GM19025 (cell line): ENCODE data around the gene SDK1.
A peak's percentile ranks its signal among the peaks of the same experiment; 100 is the strongest.
"Not testable (repeated sequence)": the region's sequence is repeated elsewhere in the genome, so short reads cannot be mapped to it uniquely, and the experiment has no call there.

ENCODE experiments used
- ATAC-seq: cut with Tn5 transposase; IDR thresholded peaks from one replicate; pipeline ENCODE4 v1.9.1; 2021; ENCODE audit warnings: mild to moderate bottlenecking, low read depth, moderate library complexity; ENCODE audit not compliant: unreplicated experiment

SDK1 gene

DNA sequence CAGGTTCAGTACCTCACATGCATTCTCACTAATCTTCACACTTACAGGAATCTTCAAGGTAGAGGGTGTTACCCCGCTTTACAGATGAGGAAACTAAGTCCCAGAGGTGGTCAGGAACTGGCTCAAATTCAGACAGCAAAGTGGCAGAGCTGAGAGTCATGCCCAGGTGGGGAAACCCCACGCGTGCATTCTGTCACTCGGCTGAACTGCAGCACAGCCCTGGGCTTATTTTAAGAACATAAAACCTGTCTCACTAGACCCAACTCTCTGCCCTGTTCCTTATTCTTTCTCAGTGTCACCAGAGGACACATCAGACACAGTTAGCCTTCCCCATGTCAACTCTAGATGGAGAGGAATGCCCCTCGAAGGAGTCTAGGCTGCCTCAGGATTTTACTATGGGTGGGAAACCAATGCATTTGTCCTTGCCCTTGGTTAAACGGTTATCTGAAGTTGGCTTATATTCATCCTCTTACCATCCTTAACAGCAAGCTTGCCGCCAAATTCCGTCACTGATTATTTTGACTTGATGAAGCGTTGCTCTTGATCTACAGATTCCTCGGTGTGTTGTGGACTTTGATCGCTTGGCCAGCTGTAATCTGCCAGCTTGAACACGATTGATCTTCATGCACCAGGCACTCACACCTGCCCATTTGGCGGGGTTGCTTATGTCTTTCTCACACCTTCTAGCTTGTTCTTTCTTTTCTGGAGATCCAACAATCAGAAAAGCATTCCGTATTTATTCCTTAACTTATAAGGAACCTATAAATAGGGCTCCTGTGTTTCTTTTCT is 627.9 kb downstream of the SDK1 start:
- ATAC-seq = no peak

DNA sequence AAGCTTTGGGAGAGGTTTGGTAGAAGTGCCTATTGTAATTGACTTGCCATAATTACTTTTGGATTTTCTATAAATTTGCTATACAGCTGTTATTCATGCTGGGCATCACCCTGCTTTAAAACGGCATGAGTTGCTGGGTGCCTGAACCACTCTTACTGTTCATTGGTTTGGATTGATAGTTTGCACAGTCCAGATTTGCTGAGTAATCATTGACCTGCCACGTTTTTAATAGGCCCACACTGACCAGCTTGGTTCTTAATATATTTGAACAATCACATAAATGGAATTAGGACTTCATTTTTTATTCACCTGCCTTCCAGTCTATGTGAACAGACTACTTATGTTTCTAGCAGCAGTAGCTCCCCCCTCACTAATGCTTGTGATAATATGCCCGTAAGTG is 630.8 kb downstream of the SDK1 start:
- ATAC-seq = no peak

DNA sequence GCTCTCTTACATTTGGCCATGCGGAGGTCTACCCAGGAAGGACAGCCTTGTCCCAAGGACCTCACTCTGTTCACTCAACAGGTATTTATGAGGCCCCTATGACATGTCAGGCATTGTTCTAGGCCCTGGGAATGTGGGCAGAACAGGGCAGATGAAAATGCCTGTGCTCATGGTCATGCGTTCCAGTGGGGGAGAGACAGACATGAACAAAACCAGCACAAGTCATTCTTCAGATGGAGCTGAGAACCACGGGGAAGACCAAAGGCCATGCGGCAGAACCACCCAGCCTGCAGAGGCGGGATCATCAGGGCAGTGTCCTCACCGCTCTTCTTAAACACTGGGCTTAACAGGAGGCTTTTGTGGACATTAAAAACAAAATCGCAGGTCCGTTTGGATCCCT is 636.1 kb downstream of the SDK1 start:
- no peak for ATAC-seq

DNA sequence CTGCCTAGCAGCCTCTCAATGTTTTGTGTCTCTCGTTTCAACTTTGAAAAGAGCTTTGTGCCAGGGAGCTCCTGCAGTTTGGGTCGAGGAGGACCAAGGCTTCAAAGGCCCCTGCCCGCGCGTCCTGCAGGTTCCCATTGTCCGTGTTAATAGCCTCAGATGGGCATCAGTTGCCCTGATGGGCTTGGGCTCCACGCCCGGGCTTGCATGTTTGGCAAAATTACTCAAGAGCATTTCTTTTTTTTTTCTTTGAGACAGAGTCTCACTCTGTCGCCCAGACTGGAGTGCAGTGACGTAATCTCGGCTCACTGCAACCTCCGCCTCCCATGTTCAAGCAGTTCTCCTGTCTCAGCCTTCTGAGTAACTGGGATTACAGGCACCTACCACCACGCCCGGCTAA is 636.6 kb downstream of the SDK1 start:
- no peak for ATAC-seq

DNA sequence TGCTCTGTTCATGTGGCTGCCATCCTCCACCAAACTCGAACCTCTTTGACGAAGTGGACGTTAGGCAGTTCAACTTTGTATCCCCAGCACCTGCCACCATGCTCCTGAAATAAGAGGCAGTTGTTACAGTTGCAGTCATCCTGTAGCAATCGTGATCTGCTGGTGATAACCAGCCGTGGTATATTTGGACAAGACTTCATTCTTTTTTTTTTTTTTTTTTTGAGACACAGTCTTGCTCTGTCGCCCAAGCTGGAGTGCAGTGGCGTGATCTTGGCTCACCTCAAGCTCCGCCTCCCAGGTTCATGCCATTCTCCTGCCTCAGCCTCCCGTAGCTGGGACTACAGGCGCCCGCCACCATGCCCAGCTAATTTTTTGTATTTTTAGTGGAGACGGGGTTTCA is 640.7 kb downstream of the SDK1 start:
- ATAC-seq = not testable (repeated sequence)

DNA sequence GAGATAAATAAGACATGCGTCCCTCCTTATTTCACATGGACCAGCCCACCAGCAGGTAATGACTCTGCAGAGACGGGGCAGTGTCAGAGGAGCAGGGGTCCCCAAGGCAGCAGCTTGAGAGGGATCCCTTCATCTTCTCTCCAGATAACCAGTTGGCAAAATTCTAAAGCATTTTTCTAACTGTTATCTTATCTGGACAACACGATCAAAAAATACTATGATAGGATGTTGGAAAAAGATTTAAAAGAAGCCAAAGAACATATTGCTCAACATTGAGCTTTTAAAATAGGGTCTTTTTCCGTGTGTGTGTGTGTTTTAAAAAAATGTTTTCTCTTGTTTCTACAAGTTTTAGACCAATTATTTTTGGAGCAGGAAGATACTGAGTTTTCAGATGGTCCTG is 641.2 kb downstream of the SDK1 start:
- no peak for ATAC-seq

DNA sequence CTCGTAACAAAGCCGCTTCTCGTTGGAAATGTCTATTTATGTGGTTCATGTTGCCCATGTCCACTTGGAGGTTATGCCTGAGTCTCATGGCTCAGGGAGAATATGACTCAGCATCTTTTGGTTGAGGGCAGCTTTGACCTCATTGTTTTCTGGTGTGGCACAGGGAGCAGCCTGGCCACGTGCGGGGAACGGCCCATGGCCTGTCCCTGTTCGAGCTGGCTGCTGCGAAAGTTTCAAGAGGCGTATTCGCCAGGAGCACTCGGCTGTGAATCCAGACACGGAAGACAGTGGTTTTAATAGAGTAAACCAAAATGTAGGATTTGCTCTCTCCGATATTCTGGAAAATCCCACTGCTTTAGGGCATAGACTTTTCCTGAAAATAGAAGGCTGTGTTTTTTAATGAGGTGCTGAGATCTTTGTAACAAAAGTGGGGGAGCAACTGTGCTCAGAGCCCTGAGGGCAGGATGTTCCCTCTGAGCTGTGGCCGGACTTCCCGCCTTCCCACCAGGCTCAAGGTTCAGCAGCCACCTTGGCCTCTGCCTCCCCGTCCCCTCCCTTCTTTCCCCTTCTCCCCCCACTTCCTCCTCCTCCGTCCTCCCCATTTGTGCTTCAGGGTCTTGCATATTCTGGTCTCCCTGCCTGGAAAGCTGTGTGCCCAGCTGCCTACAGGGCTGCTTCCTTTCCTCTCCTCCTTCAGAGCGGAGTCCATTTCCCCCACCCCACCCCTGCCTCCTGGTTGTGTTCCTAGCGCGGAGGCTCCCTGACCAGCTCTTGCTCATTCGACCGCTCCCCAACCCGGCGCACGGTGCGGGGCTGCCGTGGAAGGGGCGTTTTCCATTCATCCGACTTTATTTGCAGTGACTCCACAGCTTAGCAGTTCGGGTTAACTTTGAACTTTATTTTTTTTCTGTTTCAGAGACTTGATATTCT is 642.0 kb downstream of the SDK1 start:
- ATAC-seq = no peak

DNA sequence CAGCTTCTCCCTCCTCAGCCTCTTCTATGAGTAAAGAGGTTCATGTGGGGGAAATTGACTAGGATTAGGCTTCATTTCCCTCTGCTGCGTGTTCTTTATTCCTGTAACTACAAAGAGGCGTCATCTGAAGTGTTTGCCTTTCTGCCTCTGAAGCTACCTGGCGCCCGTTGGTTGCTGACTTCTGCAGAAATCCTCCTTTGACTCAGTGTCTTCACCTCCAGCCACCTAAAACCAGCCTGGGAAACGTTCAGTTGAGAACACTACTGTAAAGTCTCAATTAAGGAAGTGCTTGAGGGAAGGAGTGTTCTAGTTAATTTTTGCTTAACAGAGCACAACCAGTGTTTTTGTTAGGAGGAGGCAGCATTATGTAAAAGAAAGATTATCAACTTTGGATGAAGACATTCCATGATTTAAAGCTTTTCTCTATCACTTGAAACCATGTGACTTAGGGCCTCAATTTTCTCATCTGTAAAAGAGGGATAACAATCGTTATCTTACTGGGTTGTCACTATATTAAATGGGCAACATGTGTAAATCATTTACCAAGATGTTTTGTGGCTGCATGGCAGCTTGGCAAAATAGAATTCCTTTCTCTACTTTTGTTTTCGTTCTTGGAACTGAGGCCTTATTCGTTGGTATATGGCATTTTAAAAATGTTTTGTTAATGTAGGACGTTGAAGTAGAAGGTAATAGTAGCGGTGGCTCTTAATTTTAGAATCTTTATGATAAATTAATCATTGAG is 642.9 kb downstream of the SDK1 start:
- ATAC-seq = no peak

DNA sequence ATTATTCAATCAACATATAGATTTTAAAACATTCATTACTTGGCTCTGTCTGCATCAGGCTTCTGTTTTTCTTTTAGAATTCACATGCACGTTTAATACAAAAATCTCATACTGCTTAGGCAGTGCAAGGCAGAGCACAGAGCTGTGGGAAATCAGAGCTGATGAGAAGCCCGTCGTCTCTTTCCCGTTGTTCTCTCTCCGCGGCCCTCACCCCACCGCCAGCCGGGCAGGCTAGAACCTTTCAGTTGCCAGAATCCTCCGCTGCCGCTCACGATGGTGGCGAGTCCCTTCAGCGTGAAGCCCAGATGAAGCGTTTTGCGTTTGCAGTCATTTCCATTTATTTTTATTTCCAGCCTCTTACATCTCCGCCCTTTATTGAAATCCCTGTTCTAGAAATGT is 648.2 kb downstream of the SDK1 start:
- ATAC-seq = no peak

DNA sequence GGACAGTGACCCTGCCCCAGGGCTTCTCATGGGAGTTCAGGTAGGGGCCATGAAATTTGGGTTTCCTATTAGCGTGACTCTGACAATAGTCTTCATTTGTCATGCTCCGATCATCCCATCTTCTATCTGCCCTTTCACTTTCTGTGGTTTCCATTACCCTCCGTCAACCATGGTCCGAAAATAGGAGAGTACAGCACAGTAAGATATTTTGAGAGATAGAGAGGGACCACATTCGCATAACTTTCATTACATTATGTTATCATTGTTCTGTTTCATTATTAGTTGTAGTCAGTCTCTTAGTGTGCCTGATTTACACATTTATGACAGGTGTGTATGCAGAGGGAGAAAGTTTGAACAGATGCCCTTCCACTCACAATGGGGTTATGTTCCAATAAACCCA is 649.2 kb downstream of the SDK1 start:
- no peak for ATAC-seq

DNA sequence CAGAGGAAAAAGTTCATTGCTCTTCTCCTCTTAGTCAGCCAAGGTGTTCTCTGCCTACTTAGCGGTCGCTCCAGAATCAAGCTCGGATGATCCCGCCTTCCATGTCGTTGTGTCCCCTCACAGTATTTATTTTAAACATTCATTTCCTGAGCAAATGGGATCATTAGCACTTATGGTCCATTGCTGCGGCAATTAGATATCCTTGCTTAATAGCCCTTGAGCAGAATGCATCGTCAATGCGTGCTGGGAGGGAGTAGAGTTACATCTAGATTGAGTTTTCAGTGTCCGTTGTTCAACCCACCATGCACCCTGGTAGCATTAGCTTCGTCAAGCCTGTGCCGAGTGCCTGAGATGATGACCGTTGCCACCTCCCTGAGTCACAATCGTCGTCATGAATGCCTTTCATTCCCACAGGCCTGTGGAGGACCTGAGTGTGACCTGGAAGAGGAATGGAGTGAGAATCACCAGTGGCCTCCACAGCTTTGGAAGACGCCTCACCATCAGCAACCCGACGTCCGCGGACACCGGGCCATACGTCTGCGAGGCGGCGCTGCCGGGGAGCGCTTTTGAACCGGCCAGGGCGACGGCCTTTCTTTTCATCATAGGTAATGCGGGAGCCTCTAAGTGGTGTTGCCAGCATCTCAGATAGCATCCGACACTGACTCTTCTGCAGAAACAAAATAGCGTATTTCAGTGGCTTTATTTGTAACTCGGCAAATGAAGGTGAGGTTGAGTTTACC is 650.4 kb downstream of the SDK1 start:
- ATAC-seq = no peak

DNA sequence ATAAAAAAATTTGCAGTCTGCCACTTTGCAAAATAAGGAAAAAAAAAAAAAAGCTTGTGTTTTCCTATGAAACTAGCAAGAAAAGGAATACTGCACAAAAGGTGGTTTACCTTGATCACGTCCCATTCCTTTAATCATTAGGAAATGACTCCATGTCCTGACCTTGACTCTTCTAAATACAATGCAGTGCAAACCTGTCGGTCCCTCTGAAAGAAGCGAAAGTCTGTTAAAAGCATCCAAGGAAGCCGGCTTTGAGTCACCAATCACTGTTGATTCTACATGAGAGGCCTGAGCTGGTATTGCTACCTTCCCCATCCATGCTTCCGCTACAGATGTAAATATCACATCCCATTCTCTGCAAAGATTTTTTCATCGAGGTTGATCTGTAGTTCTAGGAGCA is 652.1 kb downstream of the SDK1 start:
- no peak for ATAC-seq

DNA sequence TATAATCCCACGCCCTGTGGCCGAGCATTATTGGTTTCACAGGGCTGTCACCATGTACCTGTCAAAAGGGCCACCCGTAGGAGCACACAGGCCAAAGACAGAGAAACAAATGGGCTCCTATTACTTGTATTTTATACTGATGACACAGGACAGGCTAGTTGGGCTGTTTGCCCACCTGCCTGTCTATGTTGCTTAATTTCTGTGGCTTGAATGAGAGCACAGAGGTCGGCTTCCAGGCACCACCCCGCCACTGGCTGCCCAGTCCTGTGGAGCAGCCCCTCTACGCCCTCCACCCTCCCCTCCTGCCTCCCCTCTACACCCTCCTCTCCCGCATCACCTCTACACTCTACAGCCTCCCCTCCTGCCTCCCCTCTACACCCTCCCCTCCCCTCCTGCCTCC is 652.9 kb downstream of the SDK1 start:
- no peak for ATAC-seq

DNA sequence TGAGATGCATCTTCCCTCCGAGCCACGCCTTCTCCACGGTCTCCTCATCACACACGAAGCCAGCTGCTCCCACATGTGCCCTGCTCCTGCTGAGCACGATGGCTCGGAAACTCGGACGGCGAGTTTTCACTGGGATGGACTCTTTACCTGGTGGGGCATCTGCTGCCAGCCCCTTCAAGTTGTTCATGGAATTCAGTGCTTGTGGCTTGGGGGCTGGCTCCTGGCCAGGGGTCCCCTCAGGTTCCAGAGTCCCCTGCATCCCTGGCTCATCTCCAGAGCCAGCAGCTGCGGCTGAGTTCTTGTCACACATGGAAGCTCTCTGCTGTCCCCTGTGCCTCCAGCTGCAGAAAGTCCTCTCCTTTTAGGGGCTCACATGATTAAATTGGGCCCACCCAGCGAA is 654.0 kb downstream of the SDK1 start:
- no peak for ATAC-seq

DNA sequence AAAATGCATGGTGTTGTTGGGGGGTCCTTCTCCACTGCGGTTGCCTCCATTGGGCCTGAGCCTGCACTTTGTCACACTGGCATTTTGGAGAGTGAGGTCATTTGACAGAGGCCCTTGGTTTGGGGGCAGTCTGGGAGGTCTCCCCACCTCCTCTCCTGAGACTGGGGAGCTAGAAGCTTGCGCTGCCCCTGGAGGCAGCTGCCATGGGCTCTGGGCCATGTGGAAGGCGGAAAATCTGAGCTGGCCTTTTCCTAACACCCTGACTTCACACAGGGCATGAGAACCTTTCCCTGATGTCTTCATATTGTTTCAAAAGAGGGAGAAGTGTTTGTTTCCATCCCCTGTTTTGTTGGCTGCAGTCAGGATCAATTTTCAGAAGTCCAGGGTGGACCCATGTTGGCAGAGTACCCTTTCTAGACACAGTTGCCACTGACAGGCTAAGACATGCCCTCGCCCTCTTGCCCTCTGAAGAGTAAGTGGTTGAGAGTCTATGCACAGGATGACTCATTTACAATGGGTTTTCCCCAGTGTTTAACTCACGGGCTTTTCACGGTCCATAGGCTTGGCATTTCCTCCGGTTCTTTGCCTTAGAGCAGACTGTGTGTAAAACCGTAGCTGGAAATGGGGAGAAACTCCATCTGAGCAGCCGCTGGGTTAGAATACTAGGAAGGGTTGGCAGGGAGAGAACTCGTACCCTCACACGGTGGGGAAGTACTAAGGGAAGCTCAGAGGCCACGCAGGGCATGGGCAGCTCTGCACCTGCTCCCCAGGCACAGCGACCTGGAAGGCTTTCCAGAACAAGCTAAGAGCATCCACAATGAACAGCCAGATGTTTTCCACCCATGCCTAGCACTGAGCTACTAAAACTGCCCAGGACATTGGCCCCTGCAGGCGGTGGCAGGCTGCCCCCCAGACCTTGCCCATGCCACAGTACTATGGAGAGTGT is 655.0 kb downstream of the SDK1 start:
- ATAC-seq = peak; percentile 77

DNA sequence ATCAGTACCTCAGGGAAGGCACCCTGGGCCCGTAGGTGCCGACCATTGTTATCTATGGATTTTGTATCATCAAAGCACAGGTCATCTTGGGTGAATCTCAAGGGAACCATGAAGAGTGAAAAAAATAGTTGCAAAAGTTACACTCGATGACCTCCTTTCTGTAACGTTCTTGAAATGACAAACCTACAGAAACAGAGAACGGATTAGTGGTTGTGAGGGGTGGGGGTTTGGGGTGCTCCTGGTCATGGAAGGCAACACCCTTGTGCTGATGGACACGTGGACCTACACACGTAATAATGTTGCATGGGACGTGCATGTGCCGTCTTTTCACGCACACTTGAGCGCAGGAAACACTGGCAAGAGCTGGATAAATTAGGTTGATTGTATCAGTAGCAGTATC is 655.9 kb downstream of the SDK1 start:
- peak; percentile 36 for ATAC-seq

DNA sequence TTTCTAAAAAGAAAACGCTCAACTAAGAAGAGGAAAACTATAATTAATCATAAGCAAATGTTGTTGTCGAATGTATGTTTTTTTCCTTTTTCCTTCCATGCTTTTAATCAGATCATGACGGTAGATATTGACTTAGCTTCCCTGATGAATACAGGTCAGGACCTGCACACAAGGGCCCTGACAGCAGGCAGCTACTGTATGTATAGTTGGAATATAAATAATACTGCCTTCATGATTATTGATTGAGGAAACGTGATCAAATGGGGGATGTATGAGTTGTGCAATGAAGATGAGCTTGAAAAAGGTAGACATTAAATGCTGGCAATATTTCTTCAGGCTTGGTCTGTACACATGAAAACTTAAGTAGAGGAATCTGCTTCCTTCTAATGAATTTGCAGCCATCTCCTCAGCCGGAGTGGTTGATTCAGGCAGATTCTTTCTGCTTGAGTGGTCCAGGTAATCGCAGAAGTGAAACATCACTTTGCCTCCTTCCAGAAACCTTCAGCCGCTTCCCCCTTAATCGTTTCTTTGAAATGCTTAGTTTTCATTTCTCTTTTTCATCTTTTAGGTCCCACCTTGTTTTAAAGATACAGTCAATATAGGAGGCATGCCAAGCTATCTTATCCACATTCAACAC is 656.5 kb downstream of the SDK1 start:
- no peak for ATAC-seq

DNA sequence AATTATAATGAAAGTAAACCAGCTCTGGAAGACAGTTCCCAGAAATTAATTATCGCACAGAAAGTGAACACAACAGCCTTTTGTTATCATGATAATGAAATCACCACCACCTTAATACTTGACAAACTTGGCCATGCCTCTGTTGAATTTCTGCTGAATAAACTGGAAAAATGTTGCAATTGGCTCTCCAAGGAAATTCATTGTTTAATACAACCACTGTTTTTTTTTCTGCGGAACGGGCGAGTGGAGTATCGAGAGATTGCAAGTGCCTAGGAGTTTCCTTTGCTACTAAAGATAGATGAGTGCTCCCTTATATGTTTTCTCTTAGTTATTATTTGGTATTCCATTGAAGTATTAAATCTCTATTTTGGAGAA is 657.0 kb downstream of the SDK1 start:
- ATAC-seq = no peak

DNA sequence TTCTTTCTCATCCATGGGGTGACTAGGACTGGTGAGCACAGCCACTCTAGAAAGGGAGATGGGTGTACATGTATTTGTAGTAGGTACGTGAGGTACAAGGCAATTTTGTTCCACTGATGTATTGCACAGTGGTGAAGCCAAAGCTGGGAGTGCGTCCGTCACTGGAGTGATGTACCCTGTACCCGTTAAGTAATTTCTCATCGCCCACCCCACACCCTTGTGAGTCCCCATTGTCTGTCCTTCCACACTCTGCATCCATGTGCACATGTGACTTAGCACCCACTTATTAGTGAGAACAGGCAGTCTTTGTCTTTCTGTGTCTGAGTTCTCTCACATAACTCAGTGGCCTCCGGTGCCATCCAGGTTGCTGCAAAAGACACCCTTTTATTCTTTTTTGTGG is 658.3 kb downstream of the SDK1 start:
- no peak for ATAC-seq
